GM12892 (cell line): ENCODE data around the gene CCT4.

Experiments
- POLR2A ChIP-seq: IDR thresholded peaks from 2 replicates; pipeline ENCODE4 v1.6.1; 2011; ENCODE audit warnings: low read depth, low read length, control low read depth
- POLR2AphosphoS5 ChIP-seq: IDR thresholded peaks from 2 replicates; pipeline ENCODE4 v1.6.1; 2011; ENCODE audit warnings: low read depth, low read length, control low read depth
- TAF1 ChIP-seq: IDR thresholded peaks from 2 replicates; pipeline ENCODE4 v1.6.1; 2011; ENCODE audit warnings: low read depth, mild to moderate bottlenecking, control low read depth, low read length, borderline replicate concordance

- no peak for TF ChIP-seq POLR2A
- no peak for TF ChIP-seq POLR2AphosphoS5
- no peak for TF ChIP-seq TAF1
Measured at GRCh38 chr2:61877571-61878245, 10.7 kb downstream of the CCT4 start.
